Body of pancreas (tissue), 4 donors: ENCODE data around the gene CARMIL3.

ENCODE experiments used
- CTCF ChIP-seq, 7 experiments: fragments of 450-650 bp in 4 of 7; fragments of 200-600 bp in 3 of 7; sonication (generic) in 3 of 7; IDR thresholded peaks; one replicate each; pipeline ENCODE4 v1.5.1; 2016 to 2019; ENCODE audit warnings: antibody characterized with exemption in 7 of 7
- POLR2A ChIP-seq, 3 donors: fragments of 450-650 bp; IDR thresholded peaks; one replicate each; pipeline ENCODE4 v1.6.1; 2016; ENCODE audit warnings: antibody characterized with exemption in 3 of 3, mild to moderate bottlenecking in 2 of 3

- TF ChIP-seq CTCF (IDR thresholded peaks at IDR 0.05) (no peak), POLR2A (IDR thresholded peaks at IDR 0.05) (no peak)
Measured at GRCh38 chr14:24098229-24098926, 46.6 kb downstream of the CARMIL3 start.
